Posterior vena cava (tissue), 2 donors: ENCODE results near the gene FAIM. TPM values are rescaled to one million over a fixed set of nuclear protein-coding genes. Genes with fewer than 3 reads are reported as not detected.
"Not testable (repeated sequence)": the region's sequence is repeated elsewhere in the genome, so short reads cannot be mapped to it uniquely, and the experiment has no call there.

Source experiments
- DNase-seq: peaks from one replicate; pipeline ENCODE4 v3.0.0-alpha.2; 2020; ENCODE audit warnings: low spot score
- intact Hi-C, 2 donors: fragments of 100-400 bp; cut with DNase I; formaldehyde crosslinking; loops; one replicate each; pipeline versions ENCODE4 v1.14.1 to v1.14.2; 2022 to 2023
- total RNA-seq, 2 donors: library from RNA; stranded (reverse); fragmentation: NEBNext Ultra II Directional; extraction: Animal tissue kit (Norgen Biotek cat#: 25700); gene quantifications; one replicate each; pipeline ENCODE4 v1.2.1, GENCODE V29; 2021
- donor health status: DM: yes; HTN: yes; CAD: no.
- donor health status: DM: yes; HTN: yes; CAD: no.

Gene FAIM
- total RNA-seq, 2 donors from 2014 or later: 8.0 to 11.9 TPM

- DNase-seq: not testable (repeated sequence)
- intact Hi-C loops: loop anchor here in 1 of 2 donors (5.0 kb wide), 1 partner anchor 265 kb away; no protein-coding TSS in a partner anchor
Observed at GRCh38 chr3:138597186-138597976, 11.2 kb upstream of the FAIM start.

GRCh38 chr3:138598534-138598933 is 10.0 kb upstream of the FAIM start:
- no peak for DNase-seq
- intact Hi-C loops: loop anchor here in 1 of 2 donors (5.0 kb wide), 1 partner anchor 266 kb away; no protein-coding TSS in a partner anchor

- intact Hi-C loops: no loop called here
- DNase-seq: no peak
Observed at GRCh38 chr3:138600100-138600745, 8.3 kb upstream of the FAIM start.

GRCh38 chr3:138601661-138602060 is 6.9 kb upstream of the FAIM start:
- intact Hi-C loops, DNase-seq: not testable (repeated sequence)

- intact Hi-C loops: loop anchor here in 1 of 2 donors (1.0 kb wide), 1 partner anchor 313 kb away; no protein-coding TSS in a partner anchor
- not testable (repeated sequence) for DNase-seq
Observed at GRCh38 chr3:138604106-138604595, 4.4 kb upstream of the FAIM start.

- intact Hi-C loops: no loop called here
- no peak for DNase-seq
Observed at GRCh38 chr3:138609898-138610266, 1.3 kb downstream of the FAIM start.

GRCh38 chr3:138615462-138615861 is 6.9 kb downstream of the FAIM start:
- DNase-seq: no peak
- intact Hi-C loops: no loop called here

GRCh38 chr3:138620431-138620830 is 11.9 kb downstream of the FAIM start:
- intact Hi-C loops: no loop called here

GRCh38 chr3:138624518-138624917 is 15.9 kb downstream of the FAIM start:
- intact Hi-C loops: no loop called here

More at GRCh38 chr3:138620431-138620830, 11.9 kb downstream of the FAIM start:
- no peak for DNase-seq

GRCh38 chr3:138625707-138626365 is 17.3 kb downstream of the FAIM start:
- DNase-seq: no peak
- intact Hi-C loops: no loop called here

More at GRCh38 chr3:138624518-138624917, 15.9 kb downstream of the FAIM start:
- no peak for DNase-seq

GRCh38 chr3:138629526-138629925 is 21.0 kb downstream of the FAIM start:
- DNase-seq: no peak
- intact Hi-C loops: no loop called here

GRCh38 chr3:138638641-138639040 is 30.1 kb downstream of the FAIM start:
- intact Hi-C loops: no loop called here
- DNase-seq: no peak

- intact Hi-C loops: no loop called here
- DNase-seq: no peak
Observed at GRCh38 chr3:138640537-138640936, 32.0 kb downstream of the FAIM start.

GRCh38 chr3:138642226-138642926 is 33.8 kb downstream of the FAIM start:
- no peak for DNase-seq

GRCh38 chr3:138642927-138643253 is 34.3 kb downstream of the FAIM start:
- intact Hi-C loops: no loop called here

More at GRCh38 chr3:138642226-138642926, 33.8 kb downstream of the FAIM start:
- intact Hi-C loops: no loop called here

GRCh38 chr3:138646008-138646407 is 37.4 kb downstream of the FAIM start:
- intact Hi-C loops: no loop called here
- DNase-seq: no peak

More at GRCh38 chr3:138642927-138643253, 34.3 kb downstream of the FAIM start:
- DNase-seq: no peak

GRCh38 chr3:138646513-138646912 is 37.9 kb downstream of the FAIM start:
- DNase-seq: no peak
- intact Hi-C loops: no loop called here

GRCh38 chr3:138649134-138649533 is 40.6 kb downstream of the FAIM start:
- intact Hi-C loops: no loop called here
- DNase-seq: no peak

GRCh38 chr3:138653567-138653966 is 45.0 kb downstream of the FAIM start:
- no peak for DNase-seq

More at GRCh38 chr3:138653567-138653966, 45.0 kb downstream of the FAIM start:
- intact Hi-C loops: no loop called here
